ENCODE measurements around the gene BAZ2B. TPM values are rescaled to one million over a fixed set of nuclear protein-coding genes. Genes with fewer than 3 reads are reported as not detected.

BAZ2B gene
- total and polyA plus RNA-seq, 8 donors: 60.0 to 142 (median 101) TPM

GRCh38 chr2:159513745-159514144, 102.6 kb downstream of the BAZ2B start:
- intact Hi-C loops (cut with DNase I): no loop called here
- Histone ChIP-seq H3K36me3 (no peaks in the 10 kb centered on the region), H3K27me3 (no peaks in the 10 kb centered on the region), H3K9me3 (no peaks in the 10 kb centered on the region), H3K4me3 (no peak overlapping the region), H3K4me1 (peaks cover 4 to 55% of the 10 kb centered on the region in 2 donors), H3K27ac (no peak overlapping the region)
- TF ChIP-seq CTCF (IDR thresholded peaks at IDR 0.05): no peak
- no peak for ATAC-seq
- DNase-seq: no peak

- intact Hi-C loops (cut with DNase I): no loop called here
- H3K36me3 ChIP-seq: no peaks in the 10 kb centered on the region
- DNase-seq (no peak), ATAC-seq (no peak)
- H3K4me3 ChIP-seq: no peak overlapping the region
- no peak for TF ChIP-seq CTCF (IDR thresholded peaks at IDR 0.05)
- H3K4me1 ChIP-seq: peaks cover 0 to 31% of the 10 kb centered on the region in 2 donors
- no peaks in the 10 kb centered on the region for H3K9me3 ChIP-seq
- no peaks in the 10 kb centered on the region for H3K27me3 ChIP-seq
- H3K27ac ChIP-seq: no peak overlapping the region
Measured at GRCh38 chr2:159508140-159508539, 108.2 kb downstream of the BAZ2B start.

GRCh38 chr2:159506764-159507440, 109.4 kb downstream of the BAZ2B start:
- Histone ChIP-seq H3K9me3 (no peaks in the 10 kb centered on the region), H3K36me3 (no peaks in the 10 kb centered on the region), H3K4me3 (no peak overlapping the region), H3K27ac (no peak overlapping the region), H3K4me1 (peaks cover 0 to 22% of the 10 kb centered on the region in 2 donors), H3K27me3 (no peaks in the 10 kb centered on the region)
- TF ChIP-seq CTCF (IDR thresholded peaks at IDR 0.05): no peak
- no peak for DNase-seq
- ATAC-seq: peak; percentile 61
- intact Hi-C loops (cut with DNase I): no loop called here

GRCh38 chr2:159506202-159506601, 110.1 kb downstream of the BAZ2B start:
- intact Hi-C loops (cut with DNase I): no loop called here
- no peak for TF ChIP-seq CTCF (IDR thresholded peaks at IDR 0.05)

GRCh38 chr2:159505196-159505595, 111.2 kb downstream of the BAZ2B start:
- TF ChIP-seq CTCF (IDR thresholded peaks at IDR 0.05): no peak
- intact Hi-C loops (cut with DNase I): no loop called here
- H3K27me3 ChIP-seq: no peaks in the 10 kb centered on the region
- H3K27ac ChIP-seq: no peak overlapping the region
- no peaks in the 10 kb centered on the region for H3K36me3 ChIP-seq
- H3K4me3 ChIP-seq: no peak overlapping the region
- H3K9me3 ChIP-seq: no peaks in the 10 kb centered on the region
- no peak for ATAC-seq
- H3K4me1 ChIP-seq: peaks cover 0 to 22% of the 10 kb centered on the region in 2 donors
- DNase-seq: no peak

More at GRCh38 chr2:159506202-159506601, 110.1 kb downstream of the BAZ2B start:
- ATAC-seq (no peak), DNase-seq (no peak)
- no peaks in the 10 kb centered on the region for H3K36me3 ChIP-seq
- H3K27ac ChIP-seq: no peak overlapping the region
- H3K4me3 ChIP-seq: no peak overlapping the region
- H3K4me1 ChIP-seq: peaks cover 0 to 22% of the 10 kb centered on the region in 2 donors
- no peaks in the 10 kb centered on the region for H3K27me3 ChIP-seq
- no peaks in the 10 kb centered on the region for H3K9me3 ChIP-seq

Data from left lung (tissue), 10 donors.